NCI-H1436 (cell line): Measurements from ENCODE around the gene HAPSTR1.

Experiments
- DNase-seq: peaks from one replicate; lab custom pipeline; 2025; lab: John Stamatoyannopoulos, UW

Gene HAPSTR1

DNA sequence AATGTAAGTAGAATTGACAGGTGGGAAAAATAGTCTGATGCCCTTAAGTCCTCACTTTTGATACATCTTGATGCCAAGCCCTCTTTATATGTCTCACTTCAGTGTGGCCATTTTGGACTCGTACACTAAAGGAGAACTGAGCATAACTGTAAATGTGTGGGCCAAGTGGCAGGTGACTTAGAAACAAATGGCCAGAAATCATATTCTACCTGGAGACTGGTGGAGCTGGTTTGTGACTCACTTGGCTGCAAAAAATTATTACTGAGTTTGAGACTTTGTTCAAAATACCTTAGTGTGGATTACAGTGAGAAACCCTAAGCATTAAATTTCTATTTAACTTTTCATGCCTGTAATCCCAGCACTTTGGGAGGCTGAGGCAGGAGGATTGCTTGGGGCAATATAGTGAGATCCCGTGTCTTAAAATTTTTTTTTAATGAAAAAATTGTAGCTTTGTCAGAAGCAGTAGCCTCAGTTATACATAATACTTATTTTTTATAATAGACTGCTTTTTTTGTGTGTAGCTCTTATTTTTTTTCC lies 5.0 kb downstream of the HAPSTR1 start:
- DNase-seq: no peak

DNA sequence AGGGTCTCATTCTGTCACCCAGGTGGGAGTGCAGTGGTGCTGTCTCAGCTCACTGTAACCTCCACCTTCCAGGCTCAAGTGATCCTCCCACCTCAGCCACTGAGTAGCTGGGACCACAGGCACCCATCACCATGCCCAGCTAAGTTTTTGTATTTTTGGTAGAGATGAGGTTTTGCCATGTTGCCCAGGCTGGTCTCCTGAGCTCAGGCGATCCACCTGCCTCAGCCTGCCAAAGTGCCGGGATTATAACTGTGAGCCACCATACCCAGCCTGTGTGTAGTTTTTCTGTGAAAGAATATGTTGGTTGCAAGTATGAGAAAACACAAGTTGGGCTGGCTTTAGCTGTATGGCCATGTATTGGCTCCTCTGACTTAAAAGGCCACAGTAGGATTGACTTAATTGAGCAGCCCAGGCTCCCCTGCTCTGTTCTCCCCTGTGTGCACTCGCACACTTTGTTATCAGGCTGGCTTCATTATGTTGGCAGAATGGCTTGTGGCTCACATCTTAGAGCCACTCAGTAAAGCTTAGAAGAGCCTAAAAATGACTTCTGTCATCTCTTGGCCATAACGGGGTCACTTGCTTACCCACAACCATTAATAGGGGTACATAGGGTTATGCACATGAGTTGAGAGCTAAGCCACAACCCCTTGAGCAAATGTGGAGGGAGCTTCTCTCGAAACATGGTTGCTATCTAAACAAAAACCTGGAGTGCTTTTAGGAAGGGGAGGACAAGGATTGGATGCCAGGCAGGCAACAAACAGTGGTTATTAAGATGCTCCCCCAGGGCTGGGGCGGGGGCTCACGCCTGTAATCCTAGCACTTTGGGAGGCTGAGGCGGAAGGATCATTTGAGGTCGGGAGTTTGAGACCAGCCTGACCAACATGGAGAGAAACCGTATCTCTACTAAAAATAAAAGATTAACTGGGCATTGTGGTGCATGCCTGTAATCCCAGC lies 6.1 kb downstream of the HAPSTR1 start:
- DNase-seq: no peak

DNA sequence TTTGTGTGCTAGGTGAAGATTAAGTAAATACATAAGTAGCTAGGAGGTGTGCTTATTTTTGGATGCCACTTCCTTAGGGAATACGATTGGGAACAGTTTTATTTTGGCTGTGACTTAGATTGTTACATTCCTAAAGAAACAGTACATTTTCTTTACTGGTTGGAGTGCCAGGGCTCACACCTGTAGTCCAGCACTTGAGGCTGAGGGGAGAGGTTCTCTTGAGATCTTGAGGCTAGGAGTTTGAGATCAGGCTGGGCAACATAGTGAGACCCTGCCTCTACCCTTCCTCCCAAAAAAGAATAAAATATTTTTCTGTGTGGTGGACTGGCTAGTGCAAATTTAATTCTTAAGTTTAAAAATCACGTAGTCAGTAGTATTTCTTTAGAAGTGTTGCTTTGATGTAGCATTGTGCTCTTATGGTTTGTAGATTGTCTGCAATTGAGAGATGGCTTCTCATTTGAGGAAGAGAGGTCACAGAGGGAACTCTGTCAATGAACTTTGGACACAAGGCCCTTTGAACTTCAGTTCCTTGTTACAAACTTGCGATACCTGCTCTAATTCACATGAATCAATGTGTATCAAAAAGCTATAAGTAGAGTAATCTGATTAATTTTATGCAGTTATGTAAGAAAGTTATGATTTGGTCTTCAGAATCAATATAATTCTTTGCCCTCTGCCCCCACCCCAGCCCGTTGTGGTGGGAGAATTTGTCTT lies 7.1 kb downstream of the HAPSTR1 start:
- no peak for DNase-seq

DNA sequence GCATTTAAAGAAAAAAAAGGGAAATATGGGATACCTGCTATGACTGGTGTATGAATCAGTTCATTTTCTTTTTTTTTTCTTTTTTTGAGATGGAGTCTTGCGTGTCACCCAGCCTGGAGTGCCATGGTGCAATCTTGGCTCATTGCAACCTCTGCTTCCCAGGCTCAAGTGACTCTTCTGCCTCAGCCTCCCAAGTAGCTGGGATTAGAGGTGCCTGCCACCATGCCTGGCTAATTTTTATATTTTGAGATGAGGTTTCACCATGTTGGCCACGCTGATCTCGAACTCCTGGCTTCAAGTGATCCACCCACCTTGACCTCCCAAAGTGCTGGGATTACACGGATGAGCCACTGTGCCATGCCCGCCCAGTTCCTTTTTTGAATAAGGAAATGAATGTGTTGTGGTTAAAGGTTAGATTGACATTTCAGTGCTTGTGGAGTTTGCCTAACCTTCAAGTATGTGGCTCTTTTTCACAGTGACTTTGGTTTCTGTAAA lies 7.7 kb downstream of the HAPSTR1 start:
- DNase-seq: no peak

GRCh38 chr16:9102379-9102778 lies 10.9 kb downstream of the HAPSTR1 start:
- no peak for DNase-seq

DNA sequence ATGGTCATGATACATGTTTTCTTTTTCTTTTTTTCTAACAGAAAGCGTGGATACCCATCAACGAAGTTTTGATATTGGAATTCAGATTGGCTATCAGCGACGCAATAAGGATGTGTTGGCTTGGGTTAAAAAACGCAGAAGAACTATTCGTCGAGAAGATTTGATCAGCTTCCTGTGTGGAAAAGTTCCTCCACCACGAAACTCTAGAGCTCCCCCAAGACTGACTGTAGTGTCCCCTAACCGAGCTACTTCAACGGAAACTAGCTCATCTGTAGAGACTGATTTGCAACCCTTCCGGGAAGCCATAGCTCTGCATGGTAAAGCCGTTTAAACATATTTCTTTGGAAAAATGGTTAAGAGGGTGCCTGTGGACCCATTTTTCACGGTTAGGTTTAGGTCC lies 11.5 kb downstream of the HAPSTR1 start:
- DNase-seq: no peak

DNA sequence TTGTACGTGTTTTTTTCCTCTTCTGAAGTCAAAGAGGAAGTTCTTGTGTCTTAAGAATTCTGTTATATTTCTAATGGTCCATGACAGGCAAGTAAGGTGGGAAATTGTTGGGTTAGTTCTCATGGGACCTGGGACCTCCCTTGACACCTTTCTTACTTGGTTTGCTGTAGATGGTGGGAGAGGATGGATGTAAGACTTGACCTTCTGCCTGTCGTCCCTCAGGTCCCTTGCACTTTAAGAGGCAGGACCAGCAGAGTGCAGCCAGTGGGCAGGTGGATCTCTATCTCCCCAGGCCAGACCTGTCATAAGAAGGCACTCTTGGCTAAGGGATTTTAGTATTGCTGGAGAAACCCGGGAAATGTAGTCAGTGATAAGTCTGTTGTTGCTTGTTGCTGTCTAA lies 12.1 kb downstream of the HAPSTR1 start:
- DNase-seq: no peak

DNA sequence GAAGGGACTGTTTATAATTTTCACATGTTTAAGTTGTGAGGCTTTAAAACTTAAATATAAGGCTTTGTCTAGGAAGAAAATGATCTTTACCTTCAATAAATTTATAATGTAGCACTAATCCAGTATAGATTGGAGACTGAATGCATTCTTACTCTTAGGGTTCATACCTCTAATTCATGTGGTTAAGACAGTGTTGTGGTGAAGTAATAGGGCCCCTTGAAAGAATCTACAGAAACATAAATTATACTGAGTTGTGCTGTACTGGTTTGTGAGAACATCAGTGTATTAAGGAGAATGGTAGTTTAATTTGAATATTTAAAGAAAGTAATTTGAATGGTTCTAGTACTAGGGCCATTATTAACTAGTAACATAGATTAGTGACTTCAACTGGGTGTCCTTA lies 13.7 kb downstream of the HAPSTR1 start:
- DNase-seq: no peak

DNA sequence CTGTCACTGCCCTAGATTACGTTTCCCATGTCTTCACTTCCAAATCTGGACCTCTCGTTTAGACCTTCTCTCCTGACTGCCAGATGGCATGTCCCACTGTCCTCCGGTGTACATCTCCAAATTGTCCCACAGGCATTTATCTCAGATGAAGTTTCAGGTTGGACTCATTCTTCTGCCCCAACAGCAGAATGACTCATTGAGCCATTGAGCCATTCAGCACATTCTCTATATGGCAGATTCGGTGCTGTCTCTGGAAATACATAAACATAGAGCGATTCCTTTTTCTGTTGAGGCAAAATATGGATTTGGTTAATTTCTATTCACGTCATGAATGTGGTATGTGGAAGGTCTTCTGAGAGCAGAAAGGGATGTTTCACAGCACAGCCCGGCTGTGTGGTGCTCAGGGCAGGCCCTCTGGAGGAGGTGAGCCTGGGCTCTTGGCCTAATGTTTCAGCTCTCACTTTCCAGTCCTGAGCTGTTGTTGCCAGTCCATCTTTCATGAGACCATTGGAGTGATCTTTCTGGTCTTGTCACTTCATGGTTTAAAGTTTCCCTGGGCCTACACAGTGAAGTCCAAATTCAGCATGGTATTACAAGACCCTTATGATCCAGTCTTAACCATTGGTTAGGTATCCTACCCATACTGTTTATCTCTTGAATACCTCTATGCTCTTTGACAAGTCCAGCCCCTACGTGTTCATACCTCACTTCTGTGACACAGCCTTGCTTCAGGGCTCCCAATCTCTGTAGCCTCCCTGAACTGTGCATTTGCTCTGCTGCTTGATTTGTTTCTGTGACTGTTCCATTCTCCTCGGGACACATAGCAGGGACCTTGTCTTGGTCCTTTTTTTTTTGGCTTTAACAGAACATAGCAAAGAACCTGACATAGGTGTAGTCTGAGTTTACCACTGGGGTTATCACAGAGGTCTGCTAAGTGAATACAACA lies 15.9 kb downstream of the HAPSTR1 start:
- DNase-seq: no peak

- DNase-seq: no peak
These were observed 17.8 kb downstream of the HAPSTR1 start for GRCh38 chr16:9109255-9109654.

- DNase-seq: no peak
These were observed 20.9 kb downstream of the HAPSTR1 start for GRCh38 chr16:9112166-9112843.

DNA sequence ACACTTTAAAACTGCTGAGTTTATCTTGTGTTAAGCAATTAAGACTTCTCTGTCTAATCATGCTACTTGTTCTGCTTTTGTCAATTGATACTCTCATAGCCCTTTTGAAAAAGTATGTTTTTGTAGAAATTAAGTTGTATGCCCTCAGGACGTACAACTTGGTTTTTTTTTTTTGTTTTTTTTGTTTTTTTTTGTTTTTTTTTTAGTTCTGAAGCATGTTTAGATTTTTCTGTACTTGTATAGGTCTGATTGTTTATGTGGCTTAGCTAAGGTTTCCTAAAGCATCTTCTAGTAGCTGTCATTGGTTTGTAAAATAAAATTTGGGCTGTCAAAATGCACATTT lies 21.4 kb downstream of the HAPSTR1 start:
- DNase-seq: no peak

- no peak for DNase-seq
These were observed 22.3 kb downstream of the HAPSTR1 start for GRCh38 chr16:9113707-9114106.

- no peak for DNase-seq
These were observed 22.7 kb downstream of the HAPSTR1 start for GRCh38 chr16:9114112-9114511.

GRCh38 chr16:9114842-9115241 lies 23.4 kb downstream of the HAPSTR1 start:
- no peak for DNase-seq

DNA sequence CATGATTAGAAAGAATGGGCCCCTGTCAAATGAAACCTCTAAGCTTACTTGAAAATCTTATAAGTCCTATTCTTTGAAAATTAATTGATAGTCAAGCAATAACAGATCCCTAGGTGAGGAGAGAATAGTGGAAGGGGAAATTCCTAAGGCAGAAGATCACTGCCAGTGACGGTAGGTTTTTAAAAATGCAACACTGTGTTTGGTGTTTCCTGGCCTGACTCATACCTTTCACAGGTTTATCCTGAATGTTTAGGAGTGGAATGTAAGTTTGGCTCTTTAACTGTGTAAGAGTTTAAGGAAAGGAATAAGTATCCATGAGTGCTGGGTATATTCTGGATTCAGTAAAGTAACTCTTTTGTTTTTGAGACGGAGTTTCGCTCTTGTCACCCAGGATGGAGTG lies 23.8 kb downstream of the HAPSTR1 start:
- no peak for DNase-seq

- DNase-seq: no peak
These were observed 24.7 kb downstream of the HAPSTR1 start for GRCh38 chr16:9116141-9116540.

GRCh38 chr16:9118170-9118569 lies 26.7 kb downstream of the HAPSTR1 start:
- DNase-seq: no peak

DNA sequence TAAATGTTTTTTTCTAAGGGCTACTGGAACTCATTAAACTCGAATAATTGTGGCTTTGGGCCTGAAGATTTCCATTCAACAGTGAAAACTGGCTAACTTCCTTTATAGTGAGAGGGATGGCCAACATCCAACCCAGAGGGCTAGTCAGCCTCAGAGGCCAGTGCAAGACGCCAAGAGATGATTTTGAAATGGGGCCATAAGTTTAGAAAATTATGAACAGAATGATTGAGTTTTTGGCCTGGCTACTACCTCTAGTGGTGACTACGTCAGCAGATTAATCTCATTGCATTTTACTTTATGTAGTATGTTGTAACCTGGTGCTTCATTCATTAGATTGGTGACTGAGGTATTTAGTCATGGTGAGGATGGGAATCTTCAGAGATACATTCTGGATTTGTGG lies 28.4 kb downstream of the HAPSTR1 start:
- DNase-seq: no peak

DNA sequence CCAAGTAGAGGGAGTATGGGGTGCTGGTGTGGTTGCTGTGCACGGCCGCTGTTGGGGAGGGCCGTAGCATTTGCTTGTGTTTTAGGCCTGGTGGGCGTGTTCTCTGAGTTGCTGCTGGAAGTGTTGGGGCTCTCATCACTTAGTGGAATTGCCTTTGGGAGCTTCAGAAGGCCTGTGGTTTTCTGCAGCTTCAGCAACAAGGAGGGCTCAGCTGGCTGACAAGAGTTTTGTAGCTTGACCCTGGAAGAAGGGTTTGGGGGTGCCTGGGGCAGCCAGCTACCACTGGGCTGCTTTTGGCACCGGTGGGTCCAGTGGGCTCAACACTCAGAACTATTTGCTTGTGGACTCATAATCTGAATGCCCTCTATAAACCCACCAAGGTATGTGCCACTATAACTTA lies 30.9 kb downstream of the HAPSTR1 start:
- no peak for DNase-seq

DNA sequence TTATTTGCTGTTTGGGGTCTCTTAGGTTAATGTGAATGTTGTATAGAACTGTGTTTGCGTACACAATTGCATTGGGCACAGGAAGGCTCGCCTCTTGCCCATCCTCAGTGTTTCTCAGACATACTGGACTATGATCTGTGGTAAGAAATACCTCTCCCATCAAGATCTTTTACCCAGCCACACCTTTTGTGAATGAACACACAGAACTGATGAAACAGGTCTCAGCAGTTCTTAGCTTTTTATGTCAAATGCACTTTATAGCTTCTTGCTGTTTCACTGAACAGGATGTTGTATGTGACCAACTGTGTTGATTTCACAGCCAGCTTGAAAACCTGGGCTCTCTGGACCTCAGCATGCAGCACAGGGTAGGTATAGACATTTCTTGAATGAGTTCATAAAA lies 31.5 kb downstream of the HAPSTR1 start:
- DNase-seq: no peak
